ENCODE results near the gene MED13L.

The MED13L gene

GRCh38 chr12:116159175-116159574, 118.3 kb downstream of the MED13L start:
- no peaks in the 10 kb centered on the region for H3K9me3 Mint-ChIP-seq
- H3K4me1 Mint-ChIP-seq = peaks cover 61% of the 10 kb centered on the region
- no peak overlapping the region for H3K4me3 Mint-ChIP-seq
- H3K27ac Mint-ChIP-seq = no peak overlapping the region
- H3K36me3 Mint-ChIP-seq = no peaks in the 10 kb centered on the region
- no peaks in the 10 kb centered on the region for H3K27me3 Mint-ChIP-seq

- Mint-ChIP-seq H3K27me3 (no peaks in the 10 kb centered on the region), H3K9me3 (no peaks in the 10 kb centered on the region), H3K4me3 (no peak overlapping the region), H3K36me3 (no peaks in the 10 kb centered on the region), H3K4me1 (peaks cover 68% of the 10 kb centered on the region), H3K27ac (no peak overlapping the region)
Observed at GRCh38 chr12:116157845-116158267, 119.6 kb downstream of the MED13L start.

GRCh38 chr12:116156614-116157013, 120.9 kb downstream of the MED13L start:
- no peaks in the 10 kb centered on the region for H3K9me3 Mint-ChIP-seq
- peaks cover 71% of the 10 kb centered on the region for H3K4me1 Mint-ChIP-seq
- H3K36me3 Mint-ChIP-seq = no peaks in the 10 kb centered on the region
- H3K27me3 Mint-ChIP-seq = no peaks in the 10 kb centered on the region
- H3K4me3 Mint-ChIP-seq = no peak overlapping the region
- no peak overlapping the region for H3K27ac Mint-ChIP-seq

- no peak overlapping the region for H3K4me3 Mint-ChIP-seq
- peaks cover 72% of the 10 kb centered on the region for H3K4me1 Mint-ChIP-seq
- no peaks in the 10 kb centered on the region for H3K27me3 Mint-ChIP-seq
- no peaks in the 10 kb centered on the region for H3K9me3 Mint-ChIP-seq
- no peak overlapping the region for H3K27ac Mint-ChIP-seq
- H3K36me3 Mint-ChIP-seq = no peaks in the 10 kb centered on the region
Observed at GRCh38 chr12:116155383-116155782, 122.1 kb downstream of the MED13L start.

- Mint-ChIP-seq H3K27me3 (no peaks in the 10 kb centered on the region), H3K36me3 (no peaks in the 10 kb centered on the region), H3K4me3 (no peak overlapping the region), H3K9me3 (no peaks in the 10 kb centered on the region), H3K4me1 (peaks cover 82% of the 10 kb centered on the region), H3K27ac (no peak overlapping the region)
Observed at GRCh38 chr12:116153983-116154382, 123.5 kb downstream of the MED13L start.

GRCh38 chr12:116153113-116153512, 124.4 kb downstream of the MED13L start:
- Mint-ChIP-seq H3K27ac (no peak overlapping the region), H3K4me1 (peaks cover 79% of the 10 kb centered on the region)

GRCh38 chr12:116152268-116152667, 125.2 kb downstream of the MED13L start:
- Mint-ChIP-seq H3K4me3 (no peak overlapping the region), H3K9me3 (no peaks in the 10 kb centered on the region), H3K4me1 (peaks cover 70% of the 10 kb centered on the region), H3K36me3 (no peaks in the 10 kb centered on the region), H3K27me3 (no peaks in the 10 kb centered on the region), H3K27ac (no peak overlapping the region)

More at GRCh38 chr12:116153113-116153512, 124.4 kb downstream of the MED13L start:
- no peaks in the 10 kb centered on the region for H3K36me3 Mint-ChIP-seq
- no peaks in the 10 kb centered on the region for H3K27me3 Mint-ChIP-seq
- H3K9me3 Mint-ChIP-seq = no peaks in the 10 kb centered on the region
- no peak overlapping the region for H3K4me3 Mint-ChIP-seq

GRCh38 chr12:116150452-116150851, 127.0 kb downstream of the MED13L start:
- Mint-ChIP-seq H3K27me3 (no peaks in the 10 kb centered on the region), H3K27ac (no peak overlapping the region), H3K4me1 (peaks cover 61% of the 10 kb centered on the region), H3K4me3 (no peak overlapping the region), H3K9me3 (no peaks in the 10 kb centered on the region), H3K36me3 (no peaks in the 10 kb centered on the region)

- Mint-ChIP-seq H3K36me3 (no peaks in the 10 kb centered on the region), H3K9me3 (no peaks in the 10 kb centered on the region), H3K27me3 (no peaks in the 10 kb centered on the region), H3K4me3 (no peak overlapping the region), H3K4me1 (peaks cover 61% of the 10 kb centered on the region), H3K27ac (no peak overlapping the region)
Observed at GRCh38 chr12:116150001-116150400, 127.5 kb downstream of the MED13L start.

GRCh38 chr12:116148844-116149243, 128.6 kb downstream of the MED13L start:
- Mint-ChIP-seq H3K9me3 (no peaks in the 10 kb centered on the region), H3K27ac (peak overlapping the region; percentile 63), H3K36me3 (no peaks in the 10 kb centered on the region), H3K4me1 (peaks cover 66% of the 10 kb centered on the region), H3K4me3 (peak overlapping the region; percentile 1), H3K27me3 (no peaks in the 10 kb centered on the region)

- H3K27ac Mint-ChIP-seq = no peak overlapping the region
- no peaks in the 10 kb centered on the region for H3K36me3 Mint-ChIP-seq
- no peaks in the 10 kb centered on the region for H3K27me3 Mint-ChIP-seq
- peaks cover 65% of the 10 kb centered on the region for H3K4me1 Mint-ChIP-seq
- H3K4me3 Mint-ChIP-seq = no peak overlapping the region
- H3K9me3 Mint-ChIP-seq = no peaks in the 10 kb centered on the region
Observed at GRCh38 chr12:116146386-116146785, 131.1 kb downstream of the MED13L start.

GRCh38 chr12:116145451-116145850, 132.0 kb downstream of the MED13L start:
- no peak overlapping the region for H3K4me3 Mint-ChIP-seq
- peaks cover 57% of the 10 kb centered on the region for H3K4me1 Mint-ChIP-seq
- H3K9me3 Mint-ChIP-seq = no peaks in the 10 kb centered on the region
- no peaks in the 10 kb centered on the region for H3K36me3 Mint-ChIP-seq
- H3K27ac Mint-ChIP-seq = no peak overlapping the region
- no peaks in the 10 kb centered on the region for H3K27me3 Mint-ChIP-seq

- H3K27ac Mint-ChIP-seq = no peak overlapping the region
Observed at GRCh38 chr12:116144384-116144783, 133.1 kb downstream of the MED13L start.

GRCh38 chr12:116143909-116144308, 133.6 kb downstream of the MED13L start:
- H3K36me3 Mint-ChIP-seq = no peaks in the 10 kb centered on the region
- peak overlapping the region; percentile 68 for H3K27ac Mint-ChIP-seq
- peaks cover 52% of the 10 kb centered on the region for H3K4me1 Mint-ChIP-seq
- H3K27me3 Mint-ChIP-seq = no peaks in the 10 kb centered on the region
- H3K4me3 Mint-ChIP-seq = peak overlapping the region; percentile 20
- H3K9me3 Mint-ChIP-seq = no peaks in the 10 kb centered on the region

More at GRCh38 chr12:116144384-116144783, 133.1 kb downstream of the MED13L start:
- peaks cover 54% of the 10 kb centered on the region for H3K4me1 Mint-ChIP-seq
- H3K27me3 Mint-ChIP-seq = no peaks in the 10 kb centered on the region
- no peaks in the 10 kb centered on the region for H3K36me3 Mint-ChIP-seq
- peak overlapping the region; percentile 20 for H3K4me3 Mint-ChIP-seq
- H3K9me3 Mint-ChIP-seq = no peaks in the 10 kb centered on the region

- Mint-ChIP-seq H3K27me3 (no peaks in the 10 kb centered on the region), H3K4me1 (peaks cover 55% of the 10 kb centered on the region), H3K4me3 (no peak overlapping the region), H3K9me3 (no peaks in the 10 kb centered on the region), H3K27ac (peak overlapping the region; percentile 68), H3K36me3 (no peaks in the 10 kb centered on the region)
Observed at GRCh38 chr12:116142936-116143898, 134.3 kb downstream of the MED13L start.

- Mint-ChIP-seq H3K4me1 (peaks cover 63% of the 10 kb centered on the region), H3K36me3 (no peaks in the 10 kb centered on the region), H3K9me3 (no peaks in the 10 kb centered on the region), H3K27ac (no peak overlapping the region), H3K4me3 (no peak overlapping the region), H3K27me3 (no peaks in the 10 kb centered on the region)
Observed at GRCh38 chr12:116141833-116142162, 135.7 kb downstream of the MED13L start.
